K562 (cell line): Measurements from ENCODE around the gene COL4A1. TPM values are rescaled to one million over a fixed set of nuclear protein-coding genes. Genes with fewer than 3 reads are reported as not detected.

Experiments
- ATAC-seq: fragments of 200-7000 bp; cut with Tn5 transposase; 3 replicates; pipeline ENCODE4 v1.9.1; 2020; ENCODE audit warnings: moderate library complexity
- BruUV-seq: library from RNA; stranded (reverse); fragments of 400-500 nt; replicated peaks from 2 replicates; lab custom pipeline; 2021; lab: Mats Ljungman, UMichigan
- CTCF ChIA-PET: fragments of 300-600 bp; formaldehyde crosslinking; extraction: SDS; loops from one replicate; lab custom pipeline; 2021; ENCODE audit warnings: low intra/inter-chr PET ratio; lab: Yijun Ruan, JAX
- POLR2A ChIA-PET: fragments of 300-600, 350-650 bp; sonication (Branson Sonifier 250); formaldehyde crosslinking; extraction: SDS; loops from one replicate; lab custom pipeline; 2021; ENCODE audit warnings: antibody characterized with exemption, inconsistent platforms; lab: Yijun Ruan, JAX
- DNase-seq, 4 experiments: peaks; one replicate each; pipeline versions ENCODE4 v3.0.0 to v3.0.0-alpha.2; 2011 to 2018; ENCODE audit warnings: low spot score in 3 of 4, mixed read lengths in 3 of 4; ENCODE audit errors: extremely low read depth in 1 of 4
- FAIRE-seq: peaks from 2 replicates; lab custom pipeline; 2011; peaks lifted over from hg19 to GRCh38; lab: Jason Lieb, UNC
- H2AFZ ChIP-seq: 2 replicates; pipeline ENCODE4 v1.6.0; 2011; ENCODE audit warnings: low read depth, low read length, control low read depth, inconsistent platforms
- H3K27ac ChIP-seq: fragments of 200-600 bp; 3 replicates; pipeline ENCODE4 v1.8.0; 2011; ENCODE audit warnings: low read depth, mild to moderate bottlenecking, control low read depth, inconsistent platforms, low read length, moderate library complexity, mixed read lengths; ENCODE audit errors: extremely low read depth
- H3K27me3 ChIP-seq, 2 experiments: fragments of 300-600 bp in 1 of 2; 2 replicates in 1 of 2; 3 replicates in 1 of 2; pipeline versions ENCODE4 v1.6.0 to v1.8.0; 2011; ENCODE audit warnings: inconsistent platforms in 2 of 2, low read length in 2 of 2, mild to moderate bottlenecking in 1 of 2, mixed read lengths in 1 of 2, moderate library complexity in 1 of 2; ENCODE audit not compliant: control insufficient read depth in 2 of 2, insufficient read depth in 2 of 2
- H3K36me3 ChIP-seq: fragments of 300-600 bp; 3 replicates; pipeline ENCODE4 v1.8.0; 2011; ENCODE audit warnings: mild to moderate bottlenecking, low read length, inconsistent platforms; ENCODE audit not compliant: control insufficient read depth, insufficient read depth
- H3K4me1 ChIP-seq, 2 experiments: fragments of 200-600 bp in 1 of 2; replicated peaks in 1 of 2; 2 replicates in 1 of 2; 3 replicates in 1 of 2; pipeline versions ENCODE4 v1.5.1 to v1.8.0; 2011; ENCODE audit warnings: inconsistent platforms in 2 of 2, low read length in 2 of 2, mild to moderate bottlenecking in 1 of 2, mixed read lengths in 1 of 2, moderate library complexity in 1 of 2; ENCODE audit not compliant: control insufficient read depth in 2 of 2, insufficient read depth in 2 of 2
- H3K4me2 ChIP-seq: 2 replicates; pipeline ENCODE4 v1.6.1; 2011; ENCODE audit warnings: low read length, control low read depth, inconsistent platforms, mixed read lengths; ENCODE audit not compliant: insufficient read depth
- H3K4me3 ChIP-seq: fragments of 200-600 bp; sonication (generic), shearing (Covaris generic); 2 replicates; pipeline ENCODE4 v1.5.1; 2016; ENCODE audit warnings: control low read depth, inconsistent platforms
- H3K79me2 ChIP-seq: fragments of 200-600 bp; 3 replicates; pipeline ENCODE4 v1.8.0; 2011; ENCODE audit warnings: low read length, inconsistent platforms; ENCODE audit not compliant: control insufficient read depth, insufficient read depth
- H3K9ac ChIP-seq, 2 experiments: 2 replicates each; pipeline versions ENCODE4 v1.6.0 to v1.6.1; 2011; ENCODE audit warnings: low read depth in 2 of 2, low read length in 2 of 2, control low read depth in 1 of 2, inconsistent platforms in 1 of 2, mild to moderate bottlenecking in 1 of 2, mixed read lengths in 1 of 2; ENCODE audit not compliant: insufficient read depth in 1 of 2
- H3K9me1 ChIP-seq: one replicate; pipeline ENCODE4 v1.6.0; 2011; ENCODE audit warnings: inconsistent platforms, mild to moderate bottlenecking, low read length, moderate library complexity; ENCODE audit not compliant: control insufficient read depth, insufficient read depth
- H3K9me3 ChIP-seq: replicated peaks from 2 replicates; pipeline ENCODE4 v1.5.1; 2011; ENCODE audit warnings: low read depth, low read length, inconsistent platforms; ENCODE audit not compliant: control insufficient read depth, insufficient read depth
- H4K20me1 ChIP-seq: replicated peaks from 2 replicates; pipeline ENCODE4 v1.6.1; 2011; ENCODE audit warnings: low read length, inconsistent platforms, mixed read lengths; ENCODE audit not compliant: control insufficient read depth, insufficient read depth
- BRCA1 ChIP-seq, 2 experiments: fragments of 450-650 bp in 1 of 2; sonication (generic) in 1 of 2; formaldehyde crosslinking in 1 of 2; IDR thresholded peaks; 2 replicates each; pipeline versions ENCODE4 v1.5.0 to v1.6.1; 2017 to 2020; ENCODE audit warnings: mild to moderate bottlenecking in 1 of 2, missing genetic modification reagents in 1 of 2
- CGGBP1 ChIP-seq: fragments of 250-450 bp; sonication (Bioruptor Pico); IDR thresholded peaks from 2 replicates; pipeline ENCODE4 v1.9.0; 2021; ENCODE audit warnings: mild to moderate bottlenecking
- GABPA ChIP-seq: fragments of 200-800 bp; sonication (Bioruptor generic); conservative IDR thresholded peaks from 2 replicates; pipeline ENCODE4 v1.6.1; 2016; ENCODE audit warnings: low read depth, missing genetic modification characterization, missing compliant biosample characterization
- HMGXB4 ChIP-seq: sonication (generic); formaldehyde crosslinking; IDR thresholded peaks from 2 replicates; pipeline ENCODE4 v1.8.1; 2023; ENCODE audit warnings: mild to moderate bottlenecking, missing genetic modification reagents
- KAT8 ChIP-seq: fragments of 450-650 bp; IDR thresholded peaks from 2 replicates; pipeline ENCODE4 v1.6.1; 2016; ENCODE audit warnings: low read depth, mild to moderate bottlenecking
- LARP7 ChIP-seq: fragments of 450-650 bp; IDR thresholded peaks from 2 replicates; pipeline ENCODE4 v1.6.1; 2016
- NKRF ChIP-seq: fragments of 450-650 bp; IDR thresholded peaks from 2 replicates; pipeline ENCODE4 v1.6.1; 2016; ENCODE audit warnings: borderline replicate concordance
- POLR2AphosphoS5 ChIP-seq: IDR thresholded peaks from 2 replicates; pipeline ENCODE4 v1.6.1; 2011; ENCODE audit warnings: mild to moderate bottlenecking, low read depth, low read length, moderate library complexity; ENCODE audit not compliant: control insufficient read depth, insufficient read depth
- PRDM10 ChIP-seq: fragments of 450-650 bp; IDR thresholded peaks from 2 replicates; pipeline ENCODE4 v1.6.1; 2018; ENCODE audit not compliant: partially characterized antibody
- ZBTB34 ChIP-seq: fragments of 250-450 bp; sonication (Bioruptor Pico); IDR thresholded peaks from 2 replicates; pipeline ENCODE4 v1.8.0; 2021; ENCODE audit warnings: mild to moderate bottlenecking, moderate library complexity
- WGBS: fragments of 100-300 bp; shearing (Covaris generic); methylation state at CpG from one replicate; pipeline ENCODE4 v1.1.6; 2016; ENCODE audit warnings: low coverage, mixed read lengths; ENCODE audit not compliant: insufficient coverage; ENCODE audit errors: missing lambda C conversion rate; 5-methylcytosine and 5-hydroxymethylcytosine counted together
- in situ Hi-C: fragments of 300-500 bp; cut with MboI; formaldehyde crosslinking; loops from 4 replicates; pipeline ENCODE4 v1.15.0; 2018; ENCODE audit warnings: inconsistent platforms, mixed read lengths
- intact Hi-C: fragments of 100-400 bp; cut with micrococcal nuclease; formaldehyde crosslinking; loops from 2 replicates; pipeline ENCODE4 v1.14.2; 2022
- polyA plus RNA-seq, 8 experiments: library from polyadenylated mRNA; depleted of rRNA in 4 of 8; stranded (reverse) in 5 of 8; unstranded in 3 of 8; fragments of >200 nt; fragmentation: Nextera tagmentation in 2 of 8; fragmentation: Illumina TruSeq in 1 of 8; extraction: Ambion mirVana in 2 of 8; extraction: Trizol in 1 of 8; gene quantifications; 2 replicates each; pipeline versions ENCODE4 v1.2.1 to v1.2.3, GENCODE V29; 2011 to 2014; ENCODE audit warnings: inconsistent platforms in 1 of 8, missing spikeins in 1 of 8
- total RNA-seq, 7 experiments: library from RNA; depleted of rRNA in 6 of 7; stranded (reverse); fragments of >200 nt in 6 of 7; fragmentation: Illumina TruSeq in 2 of 7; extraction: Trizol in 2 of 7; gene quantifications; 2 replicates each; pipeline versions ENCODE4 v1.2.1 to v1.2.3, GENCODE V29; 2011 to 2021; ENCODE audit warnings: low replicate concordance in 1 of 7

The COL4A1 gene
- total and polyA plus RNA-seq, 9 of the 15 experiments (the other 6 are each of a cell fraction or from before 2014, with no cell fraction given): 0.35 TPM; not detected in 8

- Histone ChIP-seq H3K4me3 (no peak overlapping the region), H2AFZ (no peak overlapping the region), H3K4me2 (no peak overlapping the region), H3K36me3 (no peaks in the 10 kb centered on the region), H4K20me1 (no peaks in the 10 kb centered on the region), H3K79me2 (no peaks in the 10 kb centered on the region), H3K27ac (no peak overlapping the region), H3K27me3 (peaks cover 6 to 24% of the 10 kb centered on the region in 2 experiments; a peak in 3 of 5 replicates), H3K4me1 (peaks cover 0 to 4% of the 10 kb centered on the region in 2 experiments; a peak in 1 of 5 replicates), H3K9ac (no peak overlapping the region), H3K9me3 (no peaks in the 10 kb centered on the region), H3K9me1 (no peaks in the 10 kb centered on the region)
- 0% methylated on average over 5 of the region's 5 CpGs for WGBS
- no TSS peak for BruUV-seq
- FAIRE-seq (no peak), ATAC-seq (no peak), DNase-seq (no peak)
- ChIA-PET CTCF (no interaction called here), POLR2A (no interaction called here)
- in situ Hi-C loops: no loop called here
- intact Hi-C loops: no loop called here
- TF ChIP-seq POLR2AphosphoS5 (no peak), LARP7 (no peak), CGGBP1 (CRISPR knock-in tag) (no peak), NKRF (no peak), PRDM10 (no peak), BRCA1 (IDR thresholded peaks at IDR 0.05) (no peak), BRCA1 (CRISPR knock-in tag; IDR thresholded peaks at IDR 0.05) (no peak), HMGXB4 (no peak), KAT8 (no peak), ZBTB34 (CRISPR knock-in tag) (no peak), GABPA (tag) (no peak)
Observed at GRCh38 chr13:110301083-110301482, 5.9 kb downstream of the COL4A1 start.
